ENCODE measurements around the gene XAGE1A. TPM values are rescaled to one million over a fixed set of nuclear protein-coding genes. Genes with fewer than 3 reads are reported as not detected.
"Not testable (repeated sequence)": the region's sequence is repeated elsewhere in the genome, so short reads cannot be mapped to it uniquely, and the experiment has no call there.

The XAGE1A gene, protein sequence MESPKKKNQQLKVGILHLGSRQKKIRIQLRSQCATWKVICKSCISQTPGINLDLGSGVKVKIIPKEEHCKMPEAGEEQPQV
- total RNA-seq, result not detected in 2 replicates

DNA sequence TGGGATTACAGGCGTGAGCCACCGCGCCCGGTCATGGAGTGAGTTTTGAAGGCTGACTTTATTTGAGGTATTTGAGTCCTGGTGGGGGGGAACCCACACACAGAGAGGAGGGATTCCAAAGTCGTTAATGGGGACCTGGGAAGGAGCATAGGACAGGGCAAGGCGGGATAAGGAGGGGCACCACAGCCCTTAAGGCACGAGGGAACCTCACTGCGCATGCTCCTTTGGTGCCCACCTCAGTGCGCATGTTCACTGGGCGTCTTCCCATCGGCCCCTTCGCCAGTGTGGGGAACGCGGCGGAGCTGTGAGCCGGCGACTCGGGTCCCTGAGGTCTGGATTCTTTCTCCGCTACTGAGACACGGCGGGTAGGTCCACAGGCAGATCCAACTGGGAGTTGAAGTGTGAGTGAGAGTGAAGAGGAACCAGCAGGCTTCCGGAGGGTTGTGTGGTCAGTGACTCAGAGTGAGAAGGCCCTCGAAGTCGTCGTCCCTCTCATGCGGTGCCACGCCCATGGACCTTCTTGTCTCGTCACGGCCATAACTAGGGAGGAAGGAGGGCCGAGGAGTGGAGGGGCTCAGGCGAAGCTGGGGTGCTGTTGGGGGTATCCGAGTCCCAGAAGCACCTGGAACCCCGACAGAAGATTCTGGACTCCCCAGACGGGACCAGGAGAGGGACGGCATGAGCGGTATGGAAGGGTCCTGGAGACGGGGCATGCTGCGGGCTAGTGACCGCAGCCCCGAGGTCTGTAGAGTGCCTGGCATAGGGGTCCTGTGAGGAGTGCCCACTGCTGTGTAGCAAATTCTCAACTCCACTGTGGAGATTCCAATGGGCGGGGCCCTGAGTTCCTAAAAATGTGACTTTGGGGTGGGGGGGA is at the start of gene XAGE1A:
TSS of gene XAGE1A (plus strand) at position 264 of the 874 bp plus-strand sequence. CDS start 1,554 bp downstream, outside the sequence.
- intact Hi-C loops (cut with micrococcal nuclease), result not testable (repeated sequence)

DNA sequence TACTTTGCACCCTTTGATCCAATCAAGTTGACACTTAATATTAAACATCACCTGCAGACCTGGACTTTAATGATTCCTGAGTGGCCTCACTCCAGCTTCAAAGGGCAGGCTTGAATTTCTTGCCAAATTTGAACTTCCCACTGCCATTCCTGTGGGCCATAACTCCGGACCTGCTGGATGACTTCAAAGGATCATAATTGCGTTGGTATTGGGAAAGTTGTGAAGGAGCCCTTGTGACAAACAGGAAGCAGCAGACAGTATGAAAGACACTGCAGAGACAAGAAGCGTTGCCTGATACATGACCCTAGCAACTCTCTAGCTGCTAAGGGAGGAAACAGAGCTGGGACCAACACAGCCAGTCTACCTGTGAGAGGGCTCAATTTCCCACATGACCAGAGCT is 43.6 kb upstream of the XAGE1A start:
- intact Hi-C loops (cut with micrococcal nuclease), result not testable (repeated sequence)

GRCh38 chrX:52471301-52471700 is 24.3 kb upstream of the XAGE1A start:
- intact Hi-C loops (cut with micrococcal nuclease), result not testable (repeated sequence)

DNA sequence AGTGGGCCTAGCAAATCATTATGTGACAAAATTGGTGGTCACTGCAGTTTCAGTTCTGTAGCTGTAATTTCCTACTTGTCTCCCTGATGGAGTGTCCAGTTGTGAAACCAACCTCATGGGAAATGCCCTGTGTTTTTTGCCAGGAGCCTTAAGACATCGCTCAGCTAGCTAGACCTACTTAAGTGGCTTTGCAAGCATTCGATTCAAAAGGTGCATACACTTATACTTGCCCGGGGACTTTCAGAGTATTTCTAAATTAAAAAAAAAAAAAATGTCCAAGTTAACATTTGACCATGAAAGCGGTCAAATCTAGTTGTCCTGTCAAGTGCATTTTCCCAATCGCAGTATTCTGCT is 788 bp downstream of the XAGE1A start:
- intact Hi-C loops (cut with micrococcal nuclease), result not testable (repeated sequence)

DNA sequence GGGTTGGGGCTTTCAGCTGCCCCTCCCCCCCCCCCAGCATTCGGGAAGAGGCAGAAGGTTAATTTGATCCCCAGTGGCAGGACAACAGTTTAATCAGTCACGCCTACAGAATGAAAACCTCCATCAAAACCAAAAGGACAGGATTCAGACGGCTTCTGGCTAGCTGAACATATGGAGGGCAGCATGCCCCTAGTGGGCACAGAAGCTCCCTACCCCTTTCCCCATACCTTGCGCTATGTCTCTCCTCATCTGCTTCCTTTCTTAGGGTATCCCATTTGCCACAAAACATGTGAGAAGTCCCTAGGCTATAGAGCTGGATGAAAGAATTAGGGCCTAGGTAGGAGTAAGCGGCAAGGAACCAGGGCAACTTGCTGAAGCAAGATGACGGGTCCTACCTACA is 5.8 kb downstream of the XAGE1A start:
- intact Hi-C loops (cut with micrococcal nuclease), result not testable (repeated sequence)

DNA sequence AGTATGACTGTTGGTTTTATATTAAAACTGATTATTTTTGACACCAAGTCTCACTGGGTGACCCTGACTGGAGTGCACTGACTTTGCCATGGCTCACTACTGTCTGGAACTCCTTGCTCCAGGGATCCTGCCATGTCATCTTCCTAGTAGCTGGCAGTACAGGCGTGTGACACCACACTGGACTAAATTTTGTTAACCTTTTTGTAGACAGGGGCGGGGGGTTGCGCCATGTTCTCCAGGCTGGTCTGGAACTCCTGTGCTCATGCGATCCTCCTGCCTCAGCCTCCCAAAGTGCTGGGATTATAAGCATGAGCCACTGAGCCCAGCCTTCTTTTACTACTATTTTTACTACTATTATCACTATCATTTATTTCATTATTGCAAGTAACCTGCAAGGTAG is 8.9 kb downstream of the XAGE1A start:
- intact Hi-C loops (cut with micrococcal nuclease), result no loop called here

GRCh38 chrX:52507331-52507730 is 11.7 kb downstream of the XAGE1A start:
- intact Hi-C loops (cut with micrococcal nuclease), result no loop called here

GRCh38 chrX:52509916-52510315 is 14.3 kb downstream of the XAGE1A start:
- intact Hi-C loops (cut with micrococcal nuclease), result no loop called here

DNA sequence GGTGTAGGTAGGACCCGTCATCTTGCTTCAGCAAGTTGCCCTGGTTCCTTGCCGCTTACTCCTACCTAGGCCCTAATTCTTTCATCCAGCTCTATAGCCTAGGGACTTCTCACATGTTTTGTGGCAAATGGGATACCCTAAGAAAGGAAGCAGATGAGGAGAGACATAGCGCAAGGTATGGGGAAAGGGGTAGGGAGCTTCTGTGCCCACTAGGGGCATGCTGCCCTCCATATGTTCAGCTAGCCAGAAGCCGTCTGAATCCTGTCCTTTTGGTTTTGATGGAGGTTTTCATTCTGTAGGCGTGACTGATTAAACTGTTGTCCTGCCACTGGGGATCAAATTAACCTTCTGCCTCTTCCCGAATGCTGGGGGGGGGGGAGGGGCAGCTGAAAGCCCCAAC is 15.5 kb downstream of the XAGE1A start:
- intact Hi-C loops (cut with micrococcal nuclease), result not testable (repeated sequence)

DNA sequence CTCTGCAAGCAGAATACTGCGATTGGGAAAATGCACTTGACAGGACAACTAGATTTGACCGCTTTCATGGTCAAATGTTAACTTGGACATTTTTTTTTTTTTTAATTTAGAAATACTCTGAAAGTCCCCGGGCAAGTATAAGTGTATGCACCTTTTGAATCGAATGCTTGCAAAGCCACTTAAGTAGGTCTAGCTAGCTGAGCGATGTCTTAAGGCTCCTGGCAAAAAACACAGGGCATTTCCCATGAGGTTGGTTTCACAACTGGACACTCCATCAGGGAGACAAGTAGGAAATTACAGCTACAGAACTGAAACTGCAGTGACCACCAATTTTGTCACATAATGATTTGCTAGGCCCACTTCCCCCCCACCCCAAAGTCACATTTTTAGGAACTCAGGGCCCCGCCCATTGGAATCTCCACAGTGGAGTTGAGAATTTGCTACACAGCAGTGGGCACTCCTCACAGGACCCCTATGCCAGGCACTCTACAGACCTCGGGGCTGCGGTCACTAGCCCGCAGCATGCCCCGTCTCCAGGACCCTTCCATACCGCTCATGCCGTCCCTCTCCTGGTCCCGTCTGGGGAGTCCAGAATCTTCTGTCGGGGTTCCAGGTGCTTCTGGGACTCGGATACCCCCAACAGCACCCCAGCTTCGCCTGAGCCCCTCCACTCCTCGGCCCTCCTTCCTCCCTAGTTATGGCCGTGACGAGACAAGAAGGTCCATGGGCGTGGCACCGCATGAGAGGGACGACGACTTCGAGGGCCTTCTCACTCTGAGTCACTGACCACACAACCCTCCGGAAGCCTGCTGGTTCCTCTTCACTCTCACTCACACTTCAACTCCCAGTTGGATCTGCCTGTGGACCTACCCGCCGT is 20.7 kb downstream of the XAGE1A start:
- intact Hi-C loops (cut with micrococcal nuclease), result not testable (repeated sequence)

DNA sequence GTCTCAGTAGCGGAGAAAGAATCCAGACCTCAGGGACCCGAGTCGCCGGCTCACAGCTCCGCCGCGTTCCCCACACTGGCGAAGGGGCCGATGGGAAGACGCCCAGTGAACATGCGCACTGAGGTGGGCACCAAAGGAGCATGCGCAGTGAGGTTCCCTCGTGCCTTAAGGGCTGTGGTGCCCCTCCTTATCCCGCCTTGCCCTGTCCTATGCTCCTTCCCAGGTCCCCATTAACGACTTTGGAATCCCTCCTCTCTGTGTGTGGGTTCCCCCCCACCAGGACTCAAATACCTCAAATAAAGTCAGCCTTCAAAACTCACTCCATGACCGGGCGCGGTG is 21.3 kb downstream of the XAGE1A start, which contains the start of gene XAGE1B:
TSS of gene XAGE1B (minus strand) at position 77 of the 339 bp plus-strand sequence. CDS start 1,536 bp downstream, outside the sequence.
- intact Hi-C loops (cut with micrococcal nuclease), result not testable (repeated sequence)

- intact Hi-C loops (cut with micrococcal nuclease), result not testable (repeated sequence)
Observed at GRCh38 chrX:52541051-52541450, 45.4 kb downstream of the XAGE1A start.

GRCh38 chrX:52542311-52542710 is 46.7 kb downstream of the XAGE1A start:
- intact Hi-C loops (cut with micrococcal nuclease), result no loop called here

DNA sequence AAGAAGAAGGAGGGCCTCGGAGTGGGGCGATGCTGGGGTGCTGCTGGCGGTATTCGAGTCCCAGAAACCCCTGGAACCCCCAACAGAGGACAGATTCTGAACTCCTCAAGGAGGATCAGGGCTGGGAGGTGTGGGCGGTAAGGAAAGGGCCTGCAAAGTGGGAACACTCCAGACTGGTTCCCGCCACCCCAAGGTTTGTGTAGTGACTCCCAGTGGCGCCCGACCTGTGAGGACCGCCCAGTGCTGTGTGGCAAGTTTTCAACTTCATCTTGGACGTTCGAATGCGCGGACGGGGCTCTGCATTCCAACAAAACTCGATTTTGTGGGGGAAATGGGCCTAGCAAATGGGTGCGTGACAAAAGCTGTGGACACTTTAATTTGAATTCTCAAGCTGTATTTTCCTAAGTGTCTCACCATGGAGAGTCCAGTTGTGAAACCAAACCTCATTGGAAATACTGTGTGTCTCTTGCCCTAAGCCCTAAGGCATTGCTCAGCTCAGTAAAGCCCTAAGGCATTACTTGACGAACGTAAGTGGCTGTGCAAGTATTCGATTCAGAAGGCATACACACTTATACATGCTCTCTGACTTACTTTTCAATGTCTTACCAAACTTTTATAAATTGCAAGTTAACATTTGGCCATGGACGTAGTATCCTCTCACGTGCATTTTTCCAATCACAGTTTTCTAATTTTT is 48.7 kb downstream of the XAGE1A start:
- intact Hi-C loops (cut with micrococcal nuclease), result no loop called here

DNA sequence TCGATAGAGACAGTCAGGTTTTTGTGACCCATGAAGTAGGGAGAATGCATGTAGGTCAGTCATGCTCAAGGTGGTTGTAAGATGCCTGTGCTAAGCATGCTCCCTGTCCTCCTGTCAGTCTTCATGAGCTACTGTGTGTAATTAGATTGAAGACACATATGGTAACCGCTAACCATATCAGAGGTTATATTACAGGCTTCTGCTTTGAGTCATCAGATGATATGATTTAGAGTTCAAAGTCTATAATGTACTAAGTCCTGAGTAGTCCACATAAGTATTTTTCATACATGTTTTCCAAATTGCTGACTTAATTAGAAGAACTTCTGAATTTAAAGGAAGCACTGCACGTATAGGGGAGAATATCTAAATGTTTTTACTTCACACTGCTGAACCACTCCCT is 53.2 kb downstream of the XAGE1A start:
- intact Hi-C loops (cut with micrococcal nuclease), result not testable (repeated sequence)

Other genes with a start within 250 kb of the XAGE1A start
- gene XAGE2, start 126.8 kb upstream of the XAGE1A start, total RNA-seq, result not detected in 2 replicates
- not detected in 2 replicates for gene XAGE1B, start 21.3 kb downstream of the XAGE1A start, total RNA-seq
- not detected in 2 replicates for gene SSX7, start 159.1 kb downstream of the XAGE1A start, total RNA-seq
- not detected in 2 replicates for gene SSX2, start 211.4 kb downstream of the XAGE1A start, total RNA-seq

All from T-helper 1 cell treated with Interleukin-12 subunit alpha and Interleukin-12 subunit beta and Interleukin-4 antibody, amounts not matched to agents 30 ng/mL and 1 ng/mL, for 36 hours (primary cell).